ENCODE data around the gene C15orf61. TPM values are rescaled to one million over a fixed set of nuclear protein-coding genes. Genes with fewer than 3 reads are reported as not detected.

The C15orf61 gene
- total RNA-seq, 1 donor from 2014 or later: 2.9 TPM

- H3K36me3 ChIP-seq (ENCODE audit: control insufficient read depth, insufficient read depth, low read length): no peaks in the 10 kb centered on the region
- DNase-seq (ENCODE audit: low read depth): no peak
These were observed 36.1 kb downstream of the C15orf61 start for GRCh38 chr15:67556976-67557570.

GRCh38 chr15:67558502-67558901 is 37.6 kb downstream of the C15orf61 start:
- Histone ChIP-seq H3K4me3 (ENCODE audit: low read depth, low read length) (no peak overlapping the region), H3K36me3 (ENCODE audit: control insufficient read depth, insufficient read depth, low read length) (no peaks in the 10 kb centered on the region), H3K27me3 (ENCODE audit: control insufficient read depth, insufficient read depth, low read length) (no peaks in the 10 kb centered on the region)
- TF ChIP-seq CTCF (IDR thresholded peaks at IDR 0.05; ENCODE audit: insufficient read depth, low read length, poor library complexity, severe bottlenecking): no peak
- DNase-seq (ENCODE audit: low read depth): no peak

More at GRCh38 chr15:67556976-67557570, 36.1 kb downstream of the C15orf61 start:
- H3K27me3 ChIP-seq (ENCODE audit: control insufficient read depth, insufficient read depth, low read length): no peaks in the 10 kb centered on the region
- H3K4me3 ChIP-seq (ENCODE audit: low read depth, low read length): no peak overlapping the region
- no peak for TF ChIP-seq CTCF (IDR thresholded peaks at IDR 0.05; ENCODE audit: insufficient read depth, low read length, poor library complexity, severe bottlenecking)

GRCh38 chr15:67559158-67559557 is 38.2 kb downstream of the C15orf61 start:
- TF ChIP-seq CTCF (IDR thresholded peaks at IDR 0.05; ENCODE audit: insufficient read depth, low read length, poor library complexity, severe bottlenecking): no peak
- Histone ChIP-seq H3K36me3 (ENCODE audit: control insufficient read depth, insufficient read depth, low read length) (no peaks in the 10 kb centered on the region), H3K27me3 (ENCODE audit: control insufficient read depth, insufficient read depth, low read length) (no peaks in the 10 kb centered on the region), H3K4me3 (ENCODE audit: low read depth, low read length) (no peak overlapping the region)
- no peak for DNase-seq (ENCODE audit: low read depth)

- no peak for DNase-seq (ENCODE audit: low read depth)
- Histone ChIP-seq H3K27me3 (ENCODE audit: control insufficient read depth, insufficient read depth, low read length) (no peaks in the 10 kb centered on the region), H3K36me3 (ENCODE audit: control insufficient read depth, insufficient read depth, low read length) (no peaks in the 10 kb centered on the region), H3K4me3 (ENCODE audit: low read depth, low read length) (no peak overlapping the region)
- no peak for TF ChIP-seq CTCF (IDR thresholded peaks at IDR 0.05; ENCODE audit: insufficient read depth, low read length, poor library complexity, severe bottlenecking)
These were observed 38.6 kb downstream of the C15orf61 start for GRCh38 chr15:67559576-67559975.

- Histone ChIP-seq H3K36me3 (ENCODE audit: control insufficient read depth, insufficient read depth, low read length) (no peaks in the 10 kb centered on the region), H3K4me3 (ENCODE audit: low read depth, low read length) (no peak overlapping the region), H3K27me3 (ENCODE audit: control insufficient read depth, insufficient read depth, low read length) (no peaks in the 10 kb centered on the region)
- no peak for DNase-seq (ENCODE audit: low read depth)
- TF ChIP-seq CTCF (IDR thresholded peaks at IDR 0.05; ENCODE audit: insufficient read depth, low read length, poor library complexity, severe bottlenecking): no peak
These were observed 39.4 kb downstream of the C15orf61 start for GRCh38 chr15:67560320-67560719.

GRCh38 chr15:67563092-67563491 is 42.2 kb downstream of the C15orf61 start:
- no peak for TF ChIP-seq CTCF (IDR thresholded peaks at IDR 0.05; ENCODE audit: insufficient read depth, low read length, poor library complexity, severe bottlenecking)
- Histone ChIP-seq H3K36me3 (ENCODE audit: control insufficient read depth, insufficient read depth, low read length) (no peaks in the 10 kb centered on the region), H3K27me3 (ENCODE audit: control insufficient read depth, insufficient read depth, low read length) (no peaks in the 10 kb centered on the region), H3K4me3 (ENCODE audit: low read depth, low read length) (no peak overlapping the region)
- DNase-seq (ENCODE audit: low read depth): no peak
